Nucleus accumbens (tissue), 56 donors: ENCODE results near the gene MBOAT2.

Experiments
- DNase-seq, 56 donors: peaks; one replicate each; lab custom pipeline; 2025; lab: John Stamatoyannopoulos, UW

Gene MBOAT2

DNA sequence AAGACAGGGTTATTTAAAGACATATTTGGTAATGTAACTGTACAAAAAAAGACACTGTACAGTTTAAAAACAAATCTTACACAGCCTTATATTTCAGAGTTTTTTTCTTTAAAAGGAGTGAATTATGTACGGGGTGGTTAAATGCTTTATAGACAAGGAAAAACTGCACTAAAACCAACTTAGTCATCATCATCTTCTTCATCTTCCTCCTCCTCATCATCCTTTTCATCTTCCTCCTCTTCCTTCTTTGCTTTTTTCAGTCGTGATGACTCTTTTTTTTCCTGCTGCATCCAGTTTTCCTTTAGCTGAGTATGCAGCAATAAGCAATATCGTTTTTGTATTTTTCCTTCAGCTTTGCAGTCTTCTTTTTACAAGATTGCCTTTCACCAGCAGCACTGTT lies 14.6 kb upstream of the MBOAT2 start:
- no peak for DNase-seq

DNA sequence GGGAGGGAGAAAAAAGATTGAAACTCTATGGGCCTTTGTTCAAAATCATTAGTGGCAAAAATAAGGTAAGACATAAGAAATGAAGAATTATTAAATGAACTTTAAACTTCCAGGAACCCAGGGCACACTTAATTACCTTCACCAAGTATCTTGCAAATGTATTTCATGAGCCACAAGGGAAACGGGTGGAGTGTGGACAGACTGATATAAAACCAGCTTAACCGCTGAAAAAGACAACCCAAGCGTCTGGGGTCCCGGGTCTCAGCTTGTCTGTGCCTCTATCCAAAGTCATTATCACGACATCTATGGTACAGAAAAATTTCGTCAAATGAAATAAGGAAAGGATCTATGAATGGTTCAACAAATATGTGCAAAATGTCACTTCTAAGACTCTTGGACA lies 13.9 kb upstream of the MBOAT2 start:
- DNase-seq = no peak

DNA sequence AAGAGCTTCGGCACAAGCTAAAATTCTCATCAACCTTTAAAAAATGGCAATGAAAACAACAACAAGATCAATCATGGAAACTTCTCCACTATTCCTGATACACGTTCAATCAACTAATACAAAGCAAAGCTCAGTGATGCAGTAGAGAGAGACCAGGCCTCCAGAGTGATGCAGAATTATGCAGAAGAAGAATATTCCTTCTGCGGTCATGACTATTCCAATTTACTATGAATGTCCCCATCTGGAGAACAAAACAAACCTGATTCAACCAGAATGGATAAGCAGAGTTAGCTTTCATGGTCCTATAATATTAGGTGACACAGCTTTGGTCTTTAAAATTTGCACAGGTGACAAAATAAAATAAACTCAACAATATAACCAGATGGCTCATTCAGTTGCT lies 12.5 kb upstream of the MBOAT2 start:
- no peak for DNase-seq

DNA sequence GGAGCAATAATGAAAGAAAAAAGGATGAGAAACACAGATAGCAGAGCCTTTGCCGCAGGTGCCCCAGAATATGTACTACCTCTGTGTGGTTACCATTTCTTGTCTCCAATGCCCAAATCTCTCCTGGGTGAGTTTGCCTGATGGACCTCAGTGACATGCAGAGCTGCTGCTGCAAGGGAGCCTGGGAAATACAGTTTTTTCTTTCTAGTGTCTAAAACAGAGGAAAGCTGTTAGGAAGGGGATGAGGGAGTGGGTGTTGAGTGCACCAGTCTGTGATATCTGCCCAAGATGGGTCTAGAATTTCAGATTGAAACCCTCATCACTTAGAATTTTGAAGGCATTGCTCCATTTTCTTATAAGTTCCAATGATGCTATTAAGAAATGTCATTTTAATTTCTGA lies 9.9 kb upstream of the MBOAT2 start:
- no peak for DNase-seq

DNA sequence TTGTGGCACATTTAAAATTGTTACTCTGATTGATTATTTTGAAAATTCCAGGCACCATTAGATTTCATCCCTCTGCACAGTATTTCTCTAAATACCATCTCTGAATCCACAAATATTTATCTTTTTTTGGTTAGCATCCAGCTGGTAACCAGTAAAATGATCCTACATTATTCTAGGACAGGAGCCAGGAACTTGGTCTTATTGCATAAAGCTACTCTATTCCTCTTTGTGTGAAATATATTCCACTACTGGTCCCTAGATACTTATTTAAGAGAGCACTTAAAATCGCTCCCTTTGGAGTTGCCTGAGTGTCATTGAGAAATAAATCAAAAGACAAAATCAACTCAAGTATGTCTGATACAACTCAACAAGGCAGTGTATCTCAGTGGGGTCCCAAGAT lies 7.4 kb upstream of the MBOAT2 start:
- no peak for DNase-seq

DNA sequence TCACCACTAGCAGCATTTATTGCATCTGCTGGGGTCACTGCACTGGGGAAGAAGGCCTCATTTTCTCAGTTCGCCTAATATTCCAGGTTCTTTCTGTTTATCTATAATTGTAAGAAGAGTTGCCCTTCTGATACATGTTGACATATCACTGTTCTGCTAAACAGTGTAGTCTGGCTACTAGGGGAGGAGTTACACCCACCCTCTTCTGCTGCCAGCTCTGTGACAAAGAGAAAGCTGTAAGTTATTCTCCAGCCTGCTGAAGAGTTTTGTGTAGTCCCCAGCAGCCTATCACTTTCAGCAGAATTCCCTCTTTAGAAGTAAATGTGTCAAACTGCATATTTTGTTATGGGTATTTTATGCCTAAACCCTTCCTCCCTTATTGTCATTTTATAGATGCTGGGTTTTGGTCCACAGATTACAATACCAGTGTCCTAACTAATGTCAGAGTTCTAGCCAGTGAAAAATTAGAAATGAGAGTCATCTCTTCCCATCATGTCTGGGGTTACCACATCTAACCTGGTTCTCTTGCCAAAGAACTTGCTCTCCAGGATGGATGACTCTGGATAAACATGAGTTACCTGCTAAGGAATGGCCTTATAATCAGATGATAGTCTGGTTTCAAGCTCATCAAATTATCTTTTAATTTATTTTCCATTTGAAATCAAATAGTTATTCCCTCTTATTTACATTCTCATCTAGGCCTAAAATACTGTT lies 5.6 kb upstream of the MBOAT2 start:
- no peak for DNase-seq

DNA sequence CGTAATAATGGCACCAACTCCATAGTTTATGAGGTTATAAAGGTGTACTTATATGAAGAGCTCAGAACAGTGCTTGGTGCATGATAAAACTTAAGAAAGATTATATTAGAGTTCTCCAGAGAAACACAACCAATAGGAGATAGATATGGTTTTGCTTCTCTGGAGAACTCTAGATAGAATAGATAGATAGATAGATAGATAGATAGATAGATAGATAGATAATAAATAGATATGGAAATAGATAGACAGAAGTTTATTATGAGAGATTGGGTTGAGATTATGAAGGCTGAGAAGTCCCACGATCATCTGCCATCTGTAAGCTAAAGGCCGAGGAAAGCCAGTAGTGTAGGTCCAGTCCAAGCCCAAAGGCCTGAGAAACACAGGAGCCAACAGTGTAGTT lies 2.9 kb upstream of the MBOAT2 start:
- no peak for DNase-seq

DNA sequence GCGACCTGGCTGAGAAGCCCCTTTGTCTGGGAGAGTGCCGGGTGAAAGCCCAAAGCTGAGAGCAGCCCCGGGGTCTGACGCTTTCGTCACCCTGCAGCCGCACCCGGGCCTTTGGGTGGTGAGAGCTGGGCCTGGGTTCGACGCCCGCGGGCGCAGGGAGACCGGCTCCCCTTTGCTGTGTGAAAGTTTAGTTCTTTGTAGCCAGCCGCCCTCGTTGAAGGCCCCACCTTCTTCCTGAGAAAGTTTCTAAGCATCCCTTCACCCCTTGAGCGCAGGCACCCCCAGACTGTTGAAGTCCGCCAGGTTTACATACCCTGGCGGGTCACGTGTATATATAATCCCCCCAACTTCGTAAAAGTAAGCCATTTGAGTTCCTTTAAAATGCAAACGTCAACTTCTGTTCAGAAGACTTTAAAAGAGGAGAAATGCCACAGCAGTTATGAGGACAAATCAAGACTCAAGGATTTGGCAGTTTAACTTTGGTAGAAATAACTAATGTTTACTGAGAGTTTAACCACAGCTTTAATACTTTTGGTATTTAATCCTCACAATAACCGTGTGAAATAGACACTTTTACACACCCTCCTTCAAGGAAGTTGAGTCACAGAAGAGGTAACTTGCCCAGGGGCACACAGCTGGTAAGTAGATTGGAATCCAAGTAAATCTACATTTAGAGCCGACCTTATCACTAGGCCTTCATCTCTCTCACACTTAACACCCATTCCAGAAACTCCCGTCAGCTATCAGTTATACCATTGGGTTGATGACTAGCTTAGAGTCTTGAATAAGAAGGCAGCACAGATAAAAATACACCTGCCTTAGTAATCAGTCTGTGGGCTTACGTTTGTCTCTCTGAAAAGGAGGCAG lies 1.1 kb upstream of the MBOAT2 start:
- peak in 1 of 56 donors; percentile 55 for DNase-seq

DNA sequence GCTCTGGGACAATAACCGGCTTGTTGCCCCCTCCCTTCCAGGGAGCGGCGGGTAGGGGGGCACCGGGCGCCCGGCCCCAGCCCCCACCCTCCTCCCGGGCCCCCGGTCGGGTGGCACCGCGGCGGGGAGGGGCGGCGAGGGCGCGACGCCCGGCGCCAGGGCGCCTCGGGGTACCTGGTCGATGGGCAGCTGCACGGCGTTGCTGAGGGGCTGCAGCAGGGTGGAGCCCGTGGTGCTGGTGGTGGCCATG lies 193 bp downstream of the MBOAT2 start:
- peak in 1 of 56 donors; percentile 60 for DNase-seq

DNA sequence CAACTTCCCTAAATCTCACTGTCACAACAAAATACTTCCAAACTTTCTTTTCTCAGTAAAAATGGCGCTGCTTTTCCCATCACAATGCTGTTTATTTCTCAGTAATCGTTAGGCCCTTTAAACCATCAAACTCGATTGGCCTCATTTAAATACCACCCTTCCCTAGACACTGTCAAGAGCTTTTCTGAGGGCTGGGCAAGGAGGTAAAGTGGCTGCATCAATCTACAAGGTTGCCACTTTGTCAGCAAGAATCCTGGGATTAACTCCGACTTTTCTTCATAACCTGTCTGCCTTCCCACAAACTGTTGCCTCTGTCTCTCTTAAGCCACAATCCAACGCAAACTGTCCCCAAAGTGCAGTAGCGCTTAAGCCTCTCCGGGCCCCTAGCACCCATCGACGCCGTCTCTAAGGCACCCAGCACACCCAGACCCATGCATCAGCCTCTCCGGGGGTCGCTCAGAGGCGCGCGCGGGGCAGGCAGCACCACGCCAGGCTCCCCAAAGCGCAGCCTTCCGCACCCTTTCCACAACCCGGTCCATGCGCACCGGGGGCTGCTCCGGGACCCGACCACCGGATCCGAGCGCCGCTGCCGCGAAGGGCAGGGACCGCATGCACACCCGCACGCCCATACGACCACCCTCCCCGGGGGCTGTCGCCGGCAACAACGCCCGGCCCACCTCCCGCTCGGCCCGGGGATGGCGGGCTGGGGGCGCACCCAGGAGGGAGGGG lies 683 bp downstream of the MBOAT2 start:
- DNase-seq = peak in 20 of 56 donors; percentile 11 to 57 (median 24)

DNA sequence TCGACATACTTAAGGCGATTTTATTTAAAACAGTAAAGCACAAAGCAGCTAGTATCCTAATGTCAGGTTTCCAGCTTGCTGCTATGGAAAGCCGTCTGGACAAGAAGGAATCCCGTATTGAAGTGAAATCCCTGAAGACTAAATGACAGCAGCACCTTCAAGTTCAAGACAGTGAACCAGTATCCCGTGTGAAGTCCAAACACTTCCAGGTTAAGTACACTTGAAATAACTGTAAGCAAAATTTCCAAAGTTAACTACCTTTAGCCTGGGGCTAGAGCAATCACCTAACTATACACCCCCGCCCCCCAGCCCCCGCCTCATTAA lies 1.2 kb downstream of the MBOAT2 start:
- no peak for DNase-seq

DNA sequence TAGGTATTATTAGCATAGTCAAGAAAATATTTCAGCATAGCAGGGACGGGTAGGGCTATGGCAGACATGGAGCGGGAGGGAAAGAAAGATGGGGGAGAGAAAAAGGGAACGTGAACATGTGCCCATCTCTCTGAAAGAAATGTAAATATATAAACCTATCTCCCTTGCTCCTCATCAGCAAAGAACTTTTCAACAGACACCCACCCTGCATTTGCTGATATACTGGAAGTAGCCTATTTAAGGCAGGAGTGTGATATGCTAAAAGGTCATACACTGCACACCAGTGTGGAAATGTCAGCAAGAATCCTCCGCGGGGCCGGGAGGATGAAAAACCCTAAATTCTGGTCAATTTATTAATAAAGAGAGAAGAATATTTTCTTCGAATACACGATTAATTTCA lies 1.7 kb downstream of the MBOAT2 start:
- no peak for DNase-seq

DNA sequence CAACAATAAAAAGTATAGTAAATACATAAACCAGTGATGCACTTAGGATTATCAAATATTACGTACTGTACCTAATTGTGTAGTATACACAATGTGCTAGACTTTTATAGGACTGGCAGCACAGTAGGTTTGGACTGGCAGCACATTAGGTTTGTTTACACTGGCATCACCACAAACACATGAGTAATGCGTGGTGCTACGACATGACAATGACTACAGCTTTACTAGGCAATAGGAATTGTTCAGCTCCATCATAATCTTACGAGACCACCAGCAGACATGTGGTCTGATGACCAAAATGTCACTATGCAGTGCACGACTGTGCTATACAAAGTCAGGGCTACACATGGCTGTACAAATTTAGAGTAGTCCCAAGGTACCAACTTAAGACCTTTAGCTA lies 2.3 kb downstream of the MBOAT2 start:
- peak in 1 of 56 donors; percentile 51 for DNase-seq

DNA sequence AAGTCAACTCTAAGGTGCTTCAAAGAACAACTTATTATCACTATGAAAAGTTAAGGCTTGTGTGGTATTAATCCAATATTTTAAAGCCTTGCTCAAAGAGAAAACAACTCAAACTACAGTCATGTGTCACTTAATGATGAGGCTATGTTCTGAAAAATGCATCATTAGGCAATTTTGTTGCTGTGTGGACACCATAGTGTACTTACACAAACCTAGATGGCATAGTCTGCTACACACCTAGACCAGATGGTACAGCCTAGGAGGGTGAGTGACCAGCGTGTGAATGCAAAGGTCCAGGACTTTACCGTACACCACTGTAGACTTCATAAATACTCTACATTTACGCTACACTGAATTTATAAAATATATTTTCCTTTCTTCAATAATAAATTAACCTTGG lies 3.0 kb downstream of the MBOAT2 start:
- DNase-seq = no peak

DNA sequence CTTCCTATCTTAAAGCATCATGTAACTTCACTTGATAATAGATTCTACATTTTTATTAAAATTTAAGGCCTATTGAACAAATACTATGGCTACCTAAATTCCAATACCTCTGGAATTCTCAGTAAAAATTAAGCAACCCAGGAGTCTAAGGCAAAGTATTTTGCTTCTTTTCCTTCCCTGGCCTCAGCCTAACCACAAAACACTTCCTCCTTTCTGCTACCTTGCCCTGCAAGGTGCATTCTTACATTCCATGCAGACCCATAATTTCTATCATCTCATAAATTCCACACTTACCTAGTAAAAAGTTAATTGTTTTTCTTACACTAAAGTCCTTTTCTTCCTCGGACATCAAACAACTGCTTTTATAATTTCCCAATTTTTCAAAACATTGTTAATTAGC lies 3.7 kb downstream of the MBOAT2 start:
- DNase-seq = no peak

DNA sequence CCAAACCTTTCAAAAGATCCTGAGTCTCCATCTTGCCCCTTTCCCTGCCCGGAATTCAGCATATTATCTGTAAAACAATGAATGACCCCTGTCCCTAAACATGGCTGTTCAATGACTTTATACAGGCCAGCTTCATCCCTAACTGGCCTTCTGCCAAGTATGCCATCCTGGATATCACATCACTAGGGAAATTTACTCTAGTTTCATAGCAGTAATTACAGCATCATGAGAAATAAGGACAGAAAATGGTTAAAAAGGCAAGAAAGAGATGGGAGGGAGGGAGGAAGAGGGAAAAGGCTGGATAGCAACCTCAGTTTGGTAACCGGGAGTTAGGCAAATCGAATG lies 4.4 kb downstream of the MBOAT2 start:
- no peak for DNase-seq

DNA sequence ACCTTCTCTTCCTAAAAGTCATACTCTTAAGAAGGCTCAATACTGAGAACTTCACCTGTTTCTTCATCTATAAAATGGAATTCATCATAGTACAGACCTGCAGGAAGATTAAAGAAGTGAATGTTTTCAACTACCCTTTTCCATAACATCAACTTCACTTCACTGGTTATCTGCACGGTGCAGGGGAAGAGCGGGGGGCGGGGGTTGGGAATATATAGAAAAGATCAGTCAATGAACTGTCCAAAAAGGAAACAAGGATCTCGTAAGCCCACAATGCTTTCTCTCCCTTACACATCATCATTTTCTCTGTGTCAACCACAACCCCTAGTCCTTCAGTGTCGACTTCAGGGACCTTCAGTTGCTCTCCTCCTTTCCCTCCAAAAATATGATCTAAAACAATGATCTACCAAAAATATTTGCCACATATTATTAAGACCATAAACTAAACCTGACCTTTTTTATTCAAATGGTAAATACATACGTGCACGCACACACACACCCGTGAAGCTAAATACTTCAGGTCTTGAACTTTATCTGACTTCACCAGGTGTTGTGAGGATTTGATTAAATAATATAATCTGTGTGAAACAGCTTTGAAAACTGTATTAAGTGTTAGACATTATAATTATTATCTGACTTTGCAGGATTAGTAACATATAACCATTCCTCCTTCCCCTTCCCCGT lies 4.9 kb downstream of the MBOAT2 start:
- DNase-seq = no peak

DNA sequence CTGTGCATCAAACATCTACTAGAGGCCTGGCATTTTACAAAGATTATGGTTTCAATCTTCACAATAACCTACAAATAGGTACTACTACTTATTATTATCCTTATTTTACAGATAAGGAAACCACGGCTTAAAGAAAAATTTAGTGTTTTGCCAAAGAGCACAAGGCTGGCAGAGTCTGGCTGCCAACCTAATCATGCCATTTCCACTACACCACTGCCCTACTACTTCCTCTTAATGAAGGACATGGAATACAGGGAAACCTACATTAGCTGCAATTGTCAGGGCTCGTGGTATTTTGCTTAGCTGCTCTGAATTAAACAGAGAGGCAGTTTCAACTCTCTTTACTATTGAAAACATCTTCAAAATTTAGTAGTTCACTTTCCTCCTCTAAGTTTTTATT lies 5.9 kb downstream of the MBOAT2 start:
- no peak for DNase-seq

DNA sequence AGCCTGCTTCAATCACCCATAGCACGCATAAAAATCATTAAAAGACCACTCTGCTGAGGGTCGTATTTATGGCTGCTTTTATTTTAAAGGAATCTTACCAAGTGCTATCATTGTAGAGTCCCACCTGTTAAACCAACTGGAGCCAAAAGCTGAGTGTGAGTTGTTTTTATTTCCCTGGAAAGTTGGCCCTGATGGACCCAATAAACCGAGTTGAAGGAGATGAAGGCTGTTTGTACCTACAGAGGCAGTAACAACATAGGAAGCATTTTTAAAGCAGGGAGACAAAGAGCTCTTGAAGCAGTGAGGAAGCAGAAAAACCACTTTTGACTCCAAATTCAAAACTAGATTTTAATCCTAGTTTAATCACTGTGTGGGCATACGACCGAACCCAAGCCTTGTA lies 6.4 kb downstream of the MBOAT2 start:
- DNase-seq = no peak

DNA sequence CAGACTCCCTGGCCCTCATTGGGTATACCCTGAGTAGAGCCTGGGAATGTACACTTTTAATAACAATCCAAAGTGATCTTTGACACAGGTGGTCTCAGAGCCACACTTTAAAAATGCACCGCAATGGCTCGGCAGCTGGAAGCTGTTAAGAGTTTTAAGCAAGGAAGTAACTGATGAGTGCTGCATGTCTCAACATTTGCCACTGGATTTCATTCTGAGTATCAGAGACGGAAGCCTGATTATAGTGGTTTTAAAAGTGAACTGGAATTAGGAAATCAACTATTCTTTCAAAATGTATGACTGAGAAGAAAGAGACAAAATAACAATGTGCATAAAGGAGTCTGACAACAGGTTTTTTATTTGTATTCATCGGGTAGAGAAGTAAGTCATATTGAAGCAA lies 7.5 kb downstream of the MBOAT2 start:
- no peak for DNase-seq

DNA sequence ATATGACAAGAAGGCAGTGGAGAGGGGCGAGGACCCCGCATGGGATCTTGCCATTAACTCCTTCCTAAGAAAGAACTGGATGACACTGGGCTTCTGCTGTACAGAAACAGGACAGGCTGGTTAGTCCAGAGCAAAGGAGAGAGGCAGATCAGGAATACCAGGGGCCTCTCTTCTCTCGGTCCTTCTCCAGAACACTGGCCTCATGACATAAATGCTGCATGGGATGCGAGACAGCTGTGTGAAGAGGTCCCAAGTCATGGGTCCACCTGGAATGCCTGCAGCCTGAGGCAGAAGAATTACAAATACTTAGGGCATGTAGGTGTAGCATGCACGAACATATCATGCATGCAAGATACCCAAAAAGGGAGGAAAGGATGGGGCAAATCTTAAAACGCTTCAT lies 9.1 kb downstream of the MBOAT2 start:
- DNase-seq = no peak

DNA sequence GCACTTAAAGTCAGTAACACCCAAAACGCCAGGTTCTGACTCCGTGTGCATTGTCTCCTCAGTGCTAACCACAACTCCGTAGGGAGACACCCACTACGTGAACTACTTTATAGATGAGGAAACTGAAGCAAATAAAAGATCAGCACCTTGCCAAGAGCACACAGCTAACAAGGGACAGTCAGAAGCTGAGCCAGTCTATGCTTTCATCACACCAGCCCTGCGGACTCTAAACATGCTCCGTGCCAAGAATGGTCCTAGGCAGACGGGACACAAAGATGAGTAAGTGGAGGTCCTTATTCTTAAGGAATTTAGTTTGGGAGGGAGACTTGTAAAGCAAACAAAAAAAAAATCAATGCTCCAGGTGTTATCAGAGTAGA lies 9.6 kb downstream of the MBOAT2 start:
- DNase-seq = no peak
